A549 (cell line): ENCODE measurements around the gene VEGFC.

Experiments used
- CTCF ChIP-seq: fragments of >200 bp; sonication (Bioruptor Twin); formaldehyde crosslinking; IDR thresholded peaks from 3 replicates; pipeline ENCODE4 v1.5.1; 2016
- JUNB ChIP-seq: fragments of >200 bp; sonication (Bioruptor Twin); formaldehyde crosslinking; IDR thresholded peaks from 2 replicates; pipeline ENCODE4 v1.6.1; 2016
- RFX5 ChIP-seq: fragments of 450-650 bp; IDR thresholded peaks from 2 replicates; pipeline ENCODE4 v1.7.1; 2014; ENCODE audit warnings: antibody characterized with exemption, mild to moderate bottlenecking, moderate library complexity
- ZFP36 ChIP-seq: fragments of 450-650 bp; IDR thresholded peaks from 2 replicates; pipeline ENCODE4 v1.6.1; 2014; ENCODE audit warnings: borderline replicate concordance; ENCODE audit not compliant: partially characterized antibody

DNA sequence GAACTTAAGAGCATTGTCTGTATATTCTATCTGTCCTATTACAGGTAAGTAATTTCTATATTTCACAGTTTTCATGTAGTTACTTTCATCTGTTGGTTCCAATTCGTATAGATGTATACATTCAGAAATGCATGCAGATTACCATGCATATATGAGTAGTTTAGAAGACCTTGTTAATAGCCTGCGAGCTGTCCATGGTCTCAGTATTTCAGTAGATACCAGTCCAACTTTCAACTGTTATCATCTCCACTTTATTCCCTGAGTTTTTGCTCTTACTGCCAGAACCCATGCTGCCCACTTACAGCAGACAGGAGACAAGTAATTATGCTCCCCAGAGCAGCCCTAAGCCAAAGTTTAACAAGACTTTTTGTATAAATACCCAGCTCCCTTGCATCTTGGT, 37.7 kb downstream of the VEGFC start:
- TF ChIP-seq JUNB = no peak
- no peak for TF ChIP-seq ZFP36
- no peak for TF ChIP-seq RFX5
- no peak for TF ChIP-seq CTCF
